GM18951 (cell line): Measurements from ENCODE around the gene CREM.

Experiments used
- POLR2A ChIP-seq: IDR thresholded peaks from 4 replicates; pipeline ENCODE4 v1.6.1; 2011; ENCODE audit warnings: mild to moderate bottlenecking; ENCODE audit not compliant: insufficient read length, insufficient read depth; ENCODE audit errors: extremely low read depth
- in situ Hi-C: fragments of 300-500 bp; cut with MboI; formaldehyde crosslinking; loops from one replicate; pipeline ENCODE4 v1.12.0; 2022; ENCODE audit warnings: low sequenced_read_pairs, mixed read lengths, inconsistent platforms; ENCODE audit not compliant: unreplicated experiment

The CREM gene

GRCh38 chr10:35153716-35154115, 27.1 kb downstream of the CREM start:
- no peak for TF ChIP-seq POLR2A
- in situ Hi-C loops = no loop called here

- no peak for TF ChIP-seq POLR2A
- in situ Hi-C loops = no loop called here
These were observed 34.1 kb downstream of the CREM start for GRCh38 chr10:35160743-35161142.

- in situ Hi-C loops = no loop called here
- no peak for TF ChIP-seq POLR2A
These were observed 35.3 kb downstream of the CREM start for GRCh38 chr10:35161906-35162305.

GRCh38 chr10:35165136-35165535, 38.5 kb downstream of the CREM start:
- no peak for TF ChIP-seq POLR2A
- in situ Hi-C loops = no loop called here

- no peak for TF ChIP-seq POLR2A
- in situ Hi-C loops = no loop called here
These were observed 39.2 kb downstream of the CREM start for GRCh38 chr10:35165811-35166210.

- TF ChIP-seq POLR2A = no peak
- in situ Hi-C loops = no loop called here
These were observed 40.0 kb downstream of the CREM start for GRCh38 chr10:35166607-35167006.

GRCh38 chr10:35167342-35167741, 40.7 kb downstream of the CREM start:
- no peak for TF ChIP-seq POLR2A
- in situ Hi-C loops = no loop called here

- in situ Hi-C loops = no loop called here
- no peak for TF ChIP-seq POLR2A
These were observed 45.5 kb downstream of the CREM start for GRCh38 chr10:35172146-35172545.

- in situ Hi-C loops = no loop called here
- TF ChIP-seq POLR2A = no peak
These were observed 45.9 kb downstream of the CREM start for GRCh38 chr10:35172574-35172973.

- no peak for TF ChIP-seq POLR2A
- in situ Hi-C loops = no loop called here
These were observed 51.7 kb downstream of the CREM start for GRCh38 chr10:35178331-35178730.

- no peak for TF ChIP-seq POLR2A
- in situ Hi-C loops = no loop called here
These were observed 56.2 kb downstream of the CREM start for GRCh38 chr10:35182631-35183510.

GRCh38 chr10:35184527-35185171, 58.0 kb downstream of the CREM start:
- no peak for TF ChIP-seq POLR2A
- in situ Hi-C loops = no loop called here

- in situ Hi-C loops = no loop called here
- TF ChIP-seq POLR2A = no peak
These were observed 58.8 kb downstream of the CREM start for GRCh38 chr10:35185260-35186034.
